Measurements from ENCODE around the gene FAM98A. TPM values are rescaled to one million over a fixed set of nuclear protein-coding genes. Genes with fewer than 3 reads are reported as not detected.
A peak's percentile ranks its signal among the peaks of the same experiment; 100 is the strongest.

FAM98A gene
- polyA plus RNA-seq, 3 donors: 1.9 to 9.6 (median 7.1) TPM

DNA sequence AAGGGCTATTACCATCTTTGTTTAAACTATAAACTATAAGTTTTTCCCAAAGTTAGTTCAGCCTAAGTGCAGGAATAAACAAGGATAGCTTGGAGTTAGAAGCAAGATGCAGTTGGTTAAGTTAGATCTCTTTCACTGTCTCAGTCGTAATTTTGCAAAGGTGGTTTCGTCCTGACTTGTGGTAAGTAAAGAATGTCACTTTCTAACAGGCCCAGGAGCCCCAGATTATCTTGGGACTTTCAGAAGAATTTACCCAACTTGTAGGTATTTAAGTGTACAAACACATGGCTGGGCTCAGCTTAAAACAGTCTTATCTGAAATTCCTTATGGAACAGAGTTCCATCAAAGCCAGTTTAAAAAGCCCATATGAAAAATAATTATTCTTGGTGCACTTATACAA lies 18.3 kb upstream of the FAM98A start:
- H3K4me3 Mint-ChIP-seq: no peak overlapping the region
- Histone ChIP-seq H3K9ac (ENCODE audit: insufficient read depth, low read length, poor library complexity, severe bottlenecking) (no peak overlapping the region), H4K20me1 (ENCODE audit: insufficient read depth, low read length) (no peaks in the 10 kb centered on the region), H3K4me2 (replicated peaks; ENCODE audit: extremely low read depth, low read length, poor library complexity, severe bottlenecking) (no peak overlapping the region), H3K27ac (ENCODE audit: low read depth in 1 of 2, low read length in 2 of 2) (no peak overlapping the region), H3K9me3 (replicated peaks in 1 of 2; ENCODE audit: control insufficient read depth in 1 of 2, insufficient read depth in 1 of 2, low read length in 2 of 2) (peaks cover 12 to 24% of the 10 kb centered on the region in 2 donors), H3K27me3 (ENCODE audit: control insufficient read depth in 2 of 2, insufficient read depth in 2 of 2, low read length in 2 of 2) (no peaks in the 10 kb centered on the region), H3K36me3 (replicated peaks in 1 of 2; ENCODE audit: control insufficient read depth in 1 of 2, insufficient read depth in 2 of 2, low read length in 2 of 2) (no peaks in the 10 kb centered on the region), H3K4me3 (replicated peaks in 1 of 3; ENCODE audit: low read depth in 2 of 3, low read length in 3 of 3) (no peak overlapping the region), H3K79me2 (ENCODE audit: insufficient read depth, low read length) (no peaks in the 10 kb centered on the region), H3K4me1 (ENCODE audit: control insufficient read depth in 1 of 2, insufficient read depth in 2 of 2, low read length in 2 of 2) (no peaks in the 10 kb centered on the region), H2AFZ (ENCODE audit: insufficient read depth, low read depth, low read length, poor library complexity, severe bottlenecking) (no peak overlapping the region)
- intact Hi-C loops (cut with micrococcal nuclease): no loop called here
- no peaks in the 10 kb centered on the region for H3K36me3 Mint-ChIP-seq
- DNase-seq: no peak
- H3K27ac Mint-ChIP-seq: no peak overlapping the region
- 100% methylated on average over 2 of the region's 2 CpGs for WGBS (ENCODE audit: insufficient coverage)
- H3K27me3 Mint-ChIP-seq (ENCODE audit: low read depth in 3 of 3): no peaks in the 10 kb centered on the region
- TF ChIP-seq, protein P1, sequence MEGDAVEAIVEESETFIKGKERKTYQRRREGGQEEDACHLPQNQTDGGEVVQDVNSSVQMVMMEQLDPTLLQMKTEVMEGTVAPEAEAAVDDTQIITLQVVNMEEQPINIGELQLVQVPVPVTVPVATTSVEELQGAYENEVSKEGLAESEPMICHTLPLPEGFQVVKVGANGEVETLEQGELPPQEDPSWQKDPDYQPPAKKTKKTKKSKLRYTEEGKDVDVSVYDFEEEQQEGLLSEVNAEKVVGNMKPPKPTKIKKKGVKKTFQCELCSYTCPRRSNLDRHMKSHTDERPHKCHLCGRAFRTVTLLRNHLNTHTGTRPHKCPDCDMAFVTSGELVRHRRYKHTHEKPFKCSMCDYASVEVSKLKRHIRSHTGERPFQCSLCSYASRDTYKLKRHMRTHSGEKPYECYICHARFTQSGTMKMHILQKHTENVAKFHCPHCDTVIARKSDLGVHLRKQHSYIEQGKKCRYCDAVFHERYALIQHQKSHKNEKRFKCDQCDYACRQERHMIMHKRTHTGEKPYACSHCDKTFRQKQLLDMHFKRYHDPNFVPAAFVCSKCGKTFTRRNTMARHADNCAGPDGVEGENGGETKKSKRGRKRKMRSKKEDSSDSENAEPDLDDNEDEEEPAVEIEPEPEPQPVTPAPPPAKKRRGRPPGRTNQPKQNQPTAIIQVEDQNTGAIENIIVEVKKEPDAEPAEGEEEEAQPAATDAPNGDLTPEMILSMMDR (IDR thresholded peaks at IDR 0.05): no peak
- H3K4me1 Mint-ChIP-seq: no peaks in the 10 kb centered on the region
- H3K9me3 Mint-ChIP-seq: peaks cover 17 to 42% (median 27%) of the 10 kb centered on the region in 7 donors

DNA sequence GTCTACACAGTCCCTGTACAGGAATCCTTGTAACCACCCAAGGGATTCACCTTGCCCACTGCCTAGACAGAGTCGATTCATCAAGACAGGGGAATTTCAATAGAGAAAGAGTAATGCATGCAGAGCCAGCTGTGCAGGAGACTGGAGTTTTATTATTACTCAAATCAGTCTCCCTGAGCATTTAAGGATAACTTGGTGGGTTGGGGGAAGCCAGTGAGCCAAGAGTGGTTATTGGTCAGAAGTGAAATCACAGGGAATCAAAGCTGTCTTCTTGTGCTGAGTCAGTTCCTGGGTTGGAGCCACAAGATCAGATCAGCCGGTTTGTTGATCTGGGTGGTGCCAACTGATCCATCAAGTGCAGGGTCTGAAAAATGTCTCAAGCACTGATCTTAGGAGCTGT lies 17.8 kb upstream of the FAM98A start:
- H2AFZ ChIP-seq (ENCODE audit: insufficient read depth, low read depth, low read length, poor library complexity, severe bottlenecking): no peak overlapping the region
- H3K4me3 ChIP-seq (replicated peaks in 1 of 3; ENCODE audit: low read depth in 2 of 3, low read length in 3 of 3): no peak overlapping the region
- no peaks in the 10 kb centered on the region for H4K20me1 ChIP-seq (ENCODE audit: insufficient read depth, low read length)
- intact Hi-C loops (cut with micrococcal nuclease): no loop called here
- no peaks in the 10 kb centered on the region for H3K27me3 Mint-ChIP-seq (ENCODE audit: low read depth in 3 of 3)
- no peak overlapping the region for H3K9ac ChIP-seq (ENCODE audit: insufficient read depth, low read length, poor library complexity, severe bottlenecking)
- peaks cover 17 to 42% (median 27%) of the 10 kb centered on the region in 7 donors for H3K9me3 Mint-ChIP-seq
- H3K4me1 ChIP-seq (ENCODE audit: control insufficient read depth in 1 of 2, insufficient read depth in 2 of 2, low read length in 2 of 2): no peaks in the 10 kb centered on the region
- TF ChIP-seq, protein P1 (IDR thresholded peaks at IDR 0.05): no peak
- no peaks in the 10 kb centered on the region for H3K36me3 ChIP-seq (replicated peaks in 1 of 2; ENCODE audit: control insufficient read depth in 1 of 2, insufficient read depth in 2 of 2, low read length in 2 of 2)
- 100% methylated on average over 1 of the region's 2 CpGs for WGBS (ENCODE audit: insufficient coverage)
- H3K4me3 Mint-ChIP-seq: no peak overlapping the region
- H3K27ac Mint-ChIP-seq: peak overlapping the region in 1 of 7 donors; percentile 3
- H3K9me3 ChIP-seq (replicated peaks in 1 of 2; ENCODE audit: control insufficient read depth in 1 of 2, insufficient read depth in 1 of 2, low read length in 2 of 2): peaks cover 13 to 24% of the 10 kb centered on the region in 2 donors
- H3K4me2 ChIP-seq (replicated peaks; ENCODE audit: extremely low read depth, low read length, poor library complexity, severe bottlenecking): no peak overlapping the region
- no peak overlapping the region for H3K27ac ChIP-seq (ENCODE audit: low read depth in 1 of 2, low read length in 2 of 2)
- no peaks in the 10 kb centered on the region for H3K79me2 ChIP-seq (ENCODE audit: insufficient read depth, low read length)
- no peak for DNase-seq
- H3K36me3 Mint-ChIP-seq: no peaks in the 10 kb centered on the region
- H3K4me1 Mint-ChIP-seq: no peaks in the 10 kb centered on the region
- H3K27me3 ChIP-seq (ENCODE audit: control insufficient read depth in 2 of 2, insufficient read depth in 2 of 2, low read length in 2 of 2): no peaks in the 10 kb centered on the region
